Ureter (tissue), 1 donor: Measurements from ENCODE around the gene PLD3. TPM values are rescaled to one million over a fixed set of nuclear protein-coding genes. Genes with fewer than 3 reads are reported as not detected.

Source experiments
- DNase-seq: peaks from one replicate; pipeline ENCODE4 v3.0.0-alpha.2; 2020; ENCODE audit warnings: low spot score
- total RNA-seq: library from RNA; stranded (reverse); gene quantifications from one replicate; pipeline ENCODE4 v1.2.4, GENCODE V29; 2023
- donor health status: DM: yes; HTN: yes; CAD: no.

The PLD3 gene
- 137 TPM for total RNA-seq

- DNase-seq: peak; percentile 99
Observed at GRCh38 chr19:40348125-40348913, at the start of gene PLD3, which contains the start of gene C19orf47. TSS of gene PLD3 (plus strand) at chr19:40348695. CDS start at chr19:40366484, 17,789 bp downstream. TSS of gene C19orf47 (minus strand) at chr19:40348397. CDS start at chr19:40341857, 6,540 bp downstream.

GRCh38 chr19:40300668-40301067, 47.8 kb upstream of the PLD3 start:
- no peak for DNase-seq

- no peak for DNase-seq
Observed at GRCh38 chr19:40302224-40303011, 46.1 kb upstream of the PLD3 start.

GRCh38 chr19:40303765-40304164, 44.7 kb upstream of the PLD3 start:
- DNase-seq: no peak

GRCh38 chr19:40304306-40304705, 44.2 kb upstream of the PLD3 start:
- DNase-seq: no peak

GRCh38 chr19:40305403-40305802, 43.1 kb upstream of the PLD3 start:
- DNase-seq: peak; percentile 84

GRCh38 chr19:40309666-40310065, 38.8 kb upstream of the PLD3 start:
- DNase-seq: no peak

- DNase-seq: no peak
Observed at GRCh38 chr19:40312533-40312932, 36.0 kb upstream of the PLD3 start.

GRCh38 chr19:40313229-40313983, 35.1 kb upstream of the PLD3 start:
- DNase-seq: no peak

- no peak for DNase-seq
Observed at GRCh38 chr19:40314656-40315055, 33.8 kb upstream of the PLD3 start.

GRCh38 chr19:40315812-40316470, 32.6 kb upstream of the PLD3 start:
- no peak for DNase-seq

GRCh38 chr19:40317338-40317737, 31.2 kb upstream of the PLD3 start:
- no peak for DNase-seq

- DNase-seq: no peak
Observed at GRCh38 chr19:40320558-40320935, 27.9 kb upstream of the PLD3 start.

- DNase-seq: no peak
Observed at GRCh38 chr19:40321076-40321475, 27.4 kb upstream of the PLD3 start.

GRCh38 chr19:40321566-40322270, 26.8 kb upstream of the PLD3 start:
- no peak for DNase-seq

- no peak for DNase-seq
Observed at GRCh38 chr19:40322271-40322610, 26.3 kb upstream of the PLD3 start.

- no peak for DNase-seq
Observed at GRCh38 chr19:40322951-40323615, 25.4 kb upstream of the PLD3 start.

- no peak for DNase-seq
Observed at GRCh38 chr19:40323705-40324104, 24.8 kb upstream of the PLD3 start.

GRCh38 chr19:40326201-40326600, 22.3 kb upstream of the PLD3 start:
- DNase-seq: no peak

GRCh38 chr19:40331052-40331451, 17.4 kb upstream of the PLD3 start:
- DNase-seq: peak; percentile 63

- DNase-seq: no peak
Observed at GRCh38 chr19:40332669-40333068, 15.8 kb upstream of the PLD3 start.
